Astrocyte (in vitro differentiated cells and primary cell): Measurements from ENCODE around the gene LPAR4.
"Not testable (repeated sequence)": the region's sequence is repeated elsewhere in the genome, so short reads cannot be mapped to it uniquely, and the experiment has no call there.

ENCODE experiments used
- EZH2 ChIP-seq: IDR thresholded peaks from 2 replicates; pipeline ENCODE4 v1.6.1; 2012; ENCODE audit warnings: mild to moderate bottlenecking, low read length, inconsistent platforms; ENCODE audit not compliant: insufficient read depth
- TF ChIP-seq, protein P1 (sequence below): IDR thresholded peaks from 2 replicates; pipeline ENCODE4 v1.5.1; 2011; ENCODE audit warnings: low read depth, mild to moderate bottlenecking, inconsistent platforms, low read length, moderate library complexity; ENCODE audit not compliant: insufficient read depth

- TF ChIP-seq, protein P1, sequence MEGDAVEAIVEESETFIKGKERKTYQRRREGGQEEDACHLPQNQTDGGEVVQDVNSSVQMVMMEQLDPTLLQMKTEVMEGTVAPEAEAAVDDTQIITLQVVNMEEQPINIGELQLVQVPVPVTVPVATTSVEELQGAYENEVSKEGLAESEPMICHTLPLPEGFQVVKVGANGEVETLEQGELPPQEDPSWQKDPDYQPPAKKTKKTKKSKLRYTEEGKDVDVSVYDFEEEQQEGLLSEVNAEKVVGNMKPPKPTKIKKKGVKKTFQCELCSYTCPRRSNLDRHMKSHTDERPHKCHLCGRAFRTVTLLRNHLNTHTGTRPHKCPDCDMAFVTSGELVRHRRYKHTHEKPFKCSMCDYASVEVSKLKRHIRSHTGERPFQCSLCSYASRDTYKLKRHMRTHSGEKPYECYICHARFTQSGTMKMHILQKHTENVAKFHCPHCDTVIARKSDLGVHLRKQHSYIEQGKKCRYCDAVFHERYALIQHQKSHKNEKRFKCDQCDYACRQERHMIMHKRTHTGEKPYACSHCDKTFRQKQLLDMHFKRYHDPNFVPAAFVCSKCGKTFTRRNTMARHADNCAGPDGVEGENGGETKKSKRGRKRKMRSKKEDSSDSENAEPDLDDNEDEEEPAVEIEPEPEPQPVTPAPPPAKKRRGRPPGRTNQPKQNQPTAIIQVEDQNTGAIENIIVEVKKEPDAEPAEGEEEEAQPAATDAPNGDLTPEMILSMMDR = not testable (repeated sequence)
- not testable (repeated sequence) for TF ChIP-seq EZH2
Measured at GRCh38 chrX:78802526-78802925, 55.0 kb downstream of the LPAR4 start.
